Panc1 (cell line): Measurements from ENCODE around the gene SLC23A3.

Experiments used
- POLR2AphosphoS5 ChIP-seq: IDR thresholded peaks from 2 replicates; pipeline ENCODE4 v1.6.1; 2012; ENCODE audit warnings: mild to moderate bottlenecking, low read depth, low read length, moderate library complexity
- REST ChIP-seq, 2 experiments: IDR thresholded peaks; 2 replicates each; pipeline ENCODE4 v1.6.1; 2011 to 2012; ENCODE audit warnings: low read depth in 2 of 2, control low read depth in 1 of 2, low read length in 1 of 2, mild to moderate bottlenecking in 1 of 2, moderate library complexity in 1 of 2; ENCODE audit not compliant: insufficient read depth in 1 of 2
- SIN3A ChIP-seq: IDR thresholded peaks from 2 replicates; pipeline ENCODE4 v1.6.1; 2012; ENCODE audit warnings: low read depth, mild to moderate bottlenecking, low read length, moderate library complexity, borderline replicate concordance; ENCODE audit not compliant: insufficient read depth
- TF ChIP-seq, protein P1 (sequence below): fragments of 450-650 bp; IDR thresholded peaks from 2 replicates; pipeline ENCODE4 v1.5.1; 2017; ENCODE audit warnings: mild to moderate bottlenecking

DNA sequence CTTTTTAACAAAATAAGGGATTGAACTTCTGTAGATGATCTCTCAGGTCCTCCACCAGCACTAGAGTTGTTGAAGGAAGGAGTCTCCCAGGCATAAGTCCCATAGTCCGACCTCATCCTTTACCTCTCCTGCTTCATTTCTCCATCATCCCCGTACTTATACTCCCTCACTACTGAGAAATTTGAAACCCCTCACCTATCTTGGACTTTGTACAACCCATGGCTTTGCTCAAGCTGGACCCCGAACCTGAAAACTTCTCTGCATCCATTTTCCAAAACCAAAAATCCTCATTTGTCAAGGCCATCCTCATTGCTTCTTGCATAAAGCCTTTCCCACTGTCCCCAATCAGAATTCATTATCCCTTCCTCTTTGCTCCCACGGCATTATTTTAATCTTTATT is 8.7 kb downstream of the SLC23A3 start:
- TF ChIP-seq, protein P1, sequence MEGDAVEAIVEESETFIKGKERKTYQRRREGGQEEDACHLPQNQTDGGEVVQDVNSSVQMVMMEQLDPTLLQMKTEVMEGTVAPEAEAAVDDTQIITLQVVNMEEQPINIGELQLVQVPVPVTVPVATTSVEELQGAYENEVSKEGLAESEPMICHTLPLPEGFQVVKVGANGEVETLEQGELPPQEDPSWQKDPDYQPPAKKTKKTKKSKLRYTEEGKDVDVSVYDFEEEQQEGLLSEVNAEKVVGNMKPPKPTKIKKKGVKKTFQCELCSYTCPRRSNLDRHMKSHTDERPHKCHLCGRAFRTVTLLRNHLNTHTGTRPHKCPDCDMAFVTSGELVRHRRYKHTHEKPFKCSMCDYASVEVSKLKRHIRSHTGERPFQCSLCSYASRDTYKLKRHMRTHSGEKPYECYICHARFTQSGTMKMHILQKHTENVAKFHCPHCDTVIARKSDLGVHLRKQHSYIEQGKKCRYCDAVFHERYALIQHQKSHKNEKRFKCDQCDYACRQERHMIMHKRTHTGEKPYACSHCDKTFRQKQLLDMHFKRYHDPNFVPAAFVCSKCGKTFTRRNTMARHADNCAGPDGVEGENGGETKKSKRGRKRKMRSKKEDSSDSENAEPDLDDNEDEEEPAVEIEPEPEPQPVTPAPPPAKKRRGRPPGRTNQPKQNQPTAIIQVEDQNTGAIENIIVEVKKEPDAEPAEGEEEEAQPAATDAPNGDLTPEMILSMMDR: no peak
- no peak for TF ChIP-seq POLR2AphosphoS5
- TF ChIP-seq REST (IDR thresholded peaks at IDR 0.05; ENCODE audit: insufficient read depth in 1 of 2, low read depth in 2 of 2, low read length in 1 of 2): no peak
- no peak for TF ChIP-seq SIN3A
